ENCODE data around the gene EXOC4. TPM values are rescaled to one million over a fixed set of nuclear protein-coding genes. Genes with fewer than 3 reads are reported as not detected.

The EXOC4 gene
- total RNA-seq, 1 experiment from 2014 or later = 75.8 TPM

GRCh38 chr7:133714654-133715053 is 461.8 kb downstream of the EXOC4 start:
- H3K27me3 Mint-ChIP-seq (ENCODE audit: low read depth) = no peaks in the 10 kb centered on the region
- Histone ChIP-seq H4K20me1 (ENCODE audit: control insufficient read depth, insufficient read depth, insufficient read length) (no peaks in the 10 kb centered on the region), H2BK15ac (ENCODE audit: low read depth, low read length) (no peak overlapping the region), H3K27me3 (ENCODE audit: insufficient read depth, low read length) (no peaks in the 10 kb centered on the region), H2BK120ac (ENCODE audit: low read depth, low read length, poor library complexity, severe bottlenecking) (no peak overlapping the region), H3K9ac (ENCODE audit: extremely low read depth, insufficient read length, low read length) (no peak overlapping the region), H3K4me1 (ENCODE audit: insufficient read depth, low read length) (no peaks in the 10 kb centered on the region), H3K18ac (ENCODE audit: insufficient read length, low read depth, low read length) (no peak overlapping the region), H3T11ph (ENCODE audit: low read length) (no peak overlapping the region), H2AFZ (ENCODE audit: low read length) (no peak overlapping the region), H3K9me3 (ENCODE audit: control insufficient read depth, low read depth, low read length) (no peaks in the 10 kb centered on the region), H4K91ac (ENCODE audit: insufficient read length, low read depth, low read length) (no peak overlapping the region), H3K79me2 (ENCODE audit: insufficient read depth, low read length) (no peaks in the 10 kb centered on the region), H4K8ac (replicated peaks; ENCODE audit: insufficient read length, low read depth, low read length) (no peak overlapping the region), H2AK5ac (ENCODE audit: insufficient read length, low read length) (no peak overlapping the region), H3K27ac (ENCODE audit: insufficient read length, low read depth, low read length) (no peak overlapping the region), H3K4ac (ENCODE audit: low read depth, low read length) (no peak overlapping the region), H4K5ac (ENCODE audit: insufficient read length, low read depth, low read length) (no peak overlapping the region), H3K23me2 (ENCODE audit: insufficient read length, low read depth, low read length, poor library complexity, severe bottlenecking) (no peaks in the 10 kb centered on the region), H3K79me1 (ENCODE audit: insufficient read depth, low read depth, low read length, poor library complexity, severe bottlenecking) (no peaks in the 10 kb centered on the region), H3K56ac (ENCODE audit: insufficient read length, low read depth, low read length) (no peak overlapping the region), H2BK20ac (ENCODE audit: low read depth, low read length, poor library complexity, severe bottlenecking) (no peak overlapping the region), H3K4me2 (ENCODE audit: insufficient read depth, insufficient read length, low read length) (no peak overlapping the region), H2BK12ac (ENCODE audit: insufficient read length, low read depth, low read length) (no peak overlapping the region), H3K23ac (ENCODE audit: insufficient read length, low read depth, low read length) (no peak overlapping the region), H2BK5ac (ENCODE audit: insufficient read length, low read length) (no peak overlapping the region), H3K14ac (ENCODE audit: insufficient read depth, low read length) (no peak overlapping the region)
- no peak overlapping the region for H3K27ac Mint-ChIP-seq
- no peaks in the 10 kb centered on the region; a peak in 1 of 5 replicates for H3K9me3 Mint-ChIP-seq
- TF ChIP-seq CTCF (conservative IDR thresholded peaks at IDR 0.05) = no peak
- no peaks in the 10 kb centered on the region for H3K4me1 Mint-ChIP-seq
- H3K4me3 Mint-ChIP-seq = no peak overlapping the region
- WGBS (ENCODE audit: extremely low coverage, insufficient read length, low lambda C conversion rate) = no CpG with 5 or more reads among the region's 3 CpGs
- no peaks in the 10 kb centered on the region for H3K36me3 Mint-ChIP-seq (ENCODE audit: insufficient read depth in 1 of 3, low read depth in 3 of 3)
- DNase-seq = no peak
